Measurements from ENCODE around the gene ZFAND5.

Gene ZFAND5

DNA sequence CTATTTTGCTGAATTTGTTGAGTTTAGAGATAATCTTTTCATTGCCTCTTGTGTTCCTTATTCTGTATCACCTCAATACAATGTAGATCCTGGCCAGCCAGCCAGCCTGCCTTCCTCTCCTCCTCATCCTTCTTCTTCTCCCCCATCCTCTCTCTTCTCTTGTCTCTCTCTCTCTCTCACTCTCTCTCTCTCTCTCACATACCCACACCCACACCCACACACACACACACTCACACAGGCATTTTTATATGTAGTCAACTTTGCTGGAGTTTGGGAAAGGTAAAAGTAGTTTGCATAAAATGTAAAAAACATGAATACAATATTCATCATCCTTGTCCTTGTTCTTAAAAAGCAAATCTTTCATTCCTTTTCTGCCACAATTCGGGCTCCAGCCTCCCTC, 60.5 kb downstream of the ZFAND5 start:
- Histone ChIP-seq H3K9ac (ENCODE audit: low read depth, low read length) (no peak overlapping the region), H3K4me1 (ENCODE audit: control insufficient read depth, insufficient read depth, low read length) (no peaks in the 10 kb centered on the region), H3K9me3 (ENCODE audit: control insufficient read depth, insufficient read depth, low read length) (no peaks in the 10 kb centered on the region), H3K27me3 (ENCODE audit: control insufficient read depth, insufficient read depth, low read length) (no peaks in the 10 kb centered on the region), H3K36me3 (ENCODE audit: control insufficient read depth, insufficient read depth, low read length) (no peaks in the 10 kb centered on the region), H3K4me3 (ENCODE audit: low read depth, low read length) (no peak overlapping the region), H3K27ac (ENCODE audit: low read depth, low read length) (no peak overlapping the region)
